ENCODE results near the gene ZKSCAN3.
"Not testable (repeated sequence)": the region's sequence is repeated elsewhere in the genome, so short reads cannot be mapped to it uniquely, and the experiment has no call there.

The ZKSCAN3 gene

DNA sequence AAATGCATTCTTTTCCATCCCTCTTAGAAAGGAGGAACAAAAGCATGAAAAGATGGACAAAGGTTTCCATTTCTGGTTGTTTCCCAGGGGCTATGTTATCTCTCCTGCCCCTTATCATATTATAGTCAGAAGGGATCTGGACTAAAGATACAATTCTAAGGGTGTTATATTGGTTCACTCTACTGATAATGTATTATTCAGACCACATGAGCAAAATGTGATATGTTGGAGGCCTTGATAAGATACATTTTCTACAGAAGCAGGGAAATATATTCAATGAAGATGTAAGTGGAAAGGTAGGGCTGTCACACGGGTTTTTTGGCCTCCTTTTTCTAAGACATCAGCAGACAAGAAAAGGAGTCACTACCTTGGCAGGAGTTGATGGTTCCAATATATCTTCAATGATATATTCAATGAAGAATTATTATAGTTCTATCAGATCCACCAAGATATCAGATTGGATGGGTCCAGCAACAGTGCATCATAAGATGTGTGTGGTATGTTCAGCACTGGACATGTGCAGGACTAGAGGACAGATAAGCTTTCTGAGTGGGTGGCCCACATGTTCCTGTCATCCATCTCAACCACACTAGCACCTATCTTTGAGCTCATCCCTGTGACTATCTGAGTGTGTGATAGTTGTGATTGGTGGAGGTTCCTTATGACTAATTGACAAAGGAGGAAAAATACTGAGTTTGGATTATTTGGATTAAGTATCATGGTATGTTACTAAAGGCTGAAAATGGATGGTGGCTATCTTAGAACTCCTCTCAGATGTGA, 5.7 kb upstream of the ZKSCAN3 start:
- no peak for DNase-seq

DNA sequence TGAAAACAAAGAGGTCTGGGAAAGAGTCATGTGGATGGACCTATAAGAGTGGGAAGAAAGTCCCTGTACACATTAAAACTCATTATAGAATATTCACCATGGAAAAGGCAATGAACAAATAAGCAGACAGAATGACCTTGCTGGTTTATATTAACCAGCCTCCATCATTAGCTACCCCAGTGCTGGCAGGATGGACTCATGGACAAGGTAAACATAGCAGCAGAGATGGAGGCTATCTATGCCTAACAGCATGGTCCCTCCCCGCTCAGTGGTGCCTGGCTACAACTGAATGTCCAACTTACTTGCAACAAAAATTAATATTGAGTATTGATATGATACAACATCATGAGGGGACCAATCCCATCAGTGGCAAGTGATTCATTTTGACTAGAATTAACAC, 4.5 kb upstream of the ZKSCAN3 start:
- DNase-seq, result no peak

DNA sequence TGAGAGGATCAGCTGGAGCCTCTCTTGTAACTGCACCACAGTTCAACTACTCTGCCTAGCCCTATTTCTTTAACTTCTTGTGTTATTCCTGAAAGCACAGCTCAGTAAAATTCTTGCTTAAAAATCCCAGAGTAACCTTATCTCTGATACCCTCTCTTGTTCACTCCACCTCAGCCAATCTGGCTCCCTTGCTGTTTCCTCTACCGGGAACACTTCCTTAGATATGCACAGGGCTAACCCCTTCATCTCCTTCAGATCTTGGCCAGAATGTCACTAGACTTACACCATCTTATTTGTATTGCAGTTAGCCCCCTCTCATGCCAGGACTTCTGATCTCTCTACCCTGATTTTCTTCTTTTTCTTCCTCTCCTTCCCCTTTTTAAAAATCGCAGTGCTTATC, 2.6 kb upstream of the ZKSCAN3 start:
- no peak for DNase-seq

DNA sequence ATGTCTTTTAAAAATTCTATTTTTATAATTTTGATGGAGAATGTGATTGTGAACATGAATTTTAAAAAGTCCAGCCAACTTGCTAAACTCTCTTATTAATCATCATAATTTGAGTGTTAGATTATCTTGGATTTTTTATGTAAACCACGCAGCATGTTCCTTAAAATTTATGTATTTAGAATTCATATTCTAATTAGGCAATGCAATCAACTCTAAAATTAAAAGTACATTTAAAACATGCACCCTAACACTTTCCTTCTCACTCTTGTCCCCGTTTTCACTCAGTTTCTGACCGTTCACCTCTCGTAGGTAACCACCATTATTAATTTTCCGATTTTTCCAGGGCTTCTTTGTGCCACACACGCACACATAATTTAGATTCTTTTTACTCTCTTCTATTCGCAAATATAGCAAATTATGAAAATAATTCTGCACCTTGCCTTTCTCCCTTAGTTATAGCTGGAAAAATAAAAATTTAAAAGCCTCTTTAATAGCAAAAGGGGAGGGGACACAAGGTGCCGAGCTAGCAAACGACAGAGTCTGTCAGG, 329 bp upstream of the ZKSCAN3 start:
- DNase-seq, result no peak

DNA sequence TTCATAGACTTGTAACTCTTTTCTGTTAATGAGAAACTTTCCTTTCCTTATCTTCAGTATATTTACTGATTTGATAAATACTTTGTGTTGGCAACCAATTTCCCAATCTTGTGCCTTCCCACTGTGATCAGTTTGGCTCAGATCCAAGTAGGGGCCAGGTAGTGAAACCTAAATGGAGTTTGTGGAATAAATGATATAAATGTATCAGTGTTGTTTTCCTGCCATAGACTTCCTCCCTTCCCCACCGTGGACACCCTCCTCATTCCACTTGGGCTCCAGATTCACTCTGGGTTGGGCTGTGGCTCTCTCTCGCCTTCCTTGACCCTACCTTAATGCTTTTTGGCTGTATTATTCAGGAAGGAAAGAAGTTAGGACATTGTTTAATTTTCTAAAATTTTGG, 1.3 kb downstream of the ZKSCAN3 start:
- DNase-seq, result no peak

DNA sequence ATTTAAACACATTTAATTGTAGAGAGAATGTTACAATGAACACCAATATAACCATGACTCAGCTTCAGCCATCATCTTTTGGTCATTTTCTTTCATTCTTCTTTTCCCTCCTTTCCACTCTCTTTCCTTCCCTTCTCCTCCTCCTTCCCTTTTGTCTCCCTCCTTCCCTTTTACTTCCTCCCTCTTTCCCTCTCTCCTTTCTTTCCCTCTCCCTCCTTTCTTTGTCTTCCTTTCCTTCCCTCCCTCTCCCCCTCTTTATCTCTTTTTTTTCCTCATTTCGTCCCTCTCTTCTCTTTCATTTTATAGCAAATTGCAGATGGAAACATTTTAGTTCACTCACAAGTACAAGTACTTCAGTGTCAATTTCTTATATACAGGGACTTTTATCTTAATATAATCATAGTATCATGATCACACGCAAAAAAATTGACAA, 1.8 kb downstream of the ZKSCAN3 start:
- DNase-seq, result no peak

DNA sequence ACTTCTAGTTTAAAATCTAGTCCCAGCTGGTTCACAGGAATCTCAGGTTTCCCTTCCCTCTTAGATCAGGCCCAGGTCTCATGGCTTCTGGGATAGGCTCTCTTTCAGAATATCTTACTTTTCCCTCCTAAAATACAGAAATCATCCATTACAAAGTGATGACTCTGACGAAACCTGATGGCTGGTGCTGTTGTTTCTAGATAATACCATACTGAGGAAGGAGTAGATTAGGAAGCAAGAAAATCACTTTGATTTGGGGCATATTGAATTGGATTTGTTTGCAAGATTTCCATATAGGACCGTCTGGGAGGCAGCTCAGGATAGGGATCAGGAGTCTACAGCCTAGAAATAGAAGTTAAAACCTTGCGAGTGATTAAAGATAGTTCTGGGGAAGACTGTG, 3.6 kb downstream of the ZKSCAN3 start:
- DNase-seq, result no peak

DNA sequence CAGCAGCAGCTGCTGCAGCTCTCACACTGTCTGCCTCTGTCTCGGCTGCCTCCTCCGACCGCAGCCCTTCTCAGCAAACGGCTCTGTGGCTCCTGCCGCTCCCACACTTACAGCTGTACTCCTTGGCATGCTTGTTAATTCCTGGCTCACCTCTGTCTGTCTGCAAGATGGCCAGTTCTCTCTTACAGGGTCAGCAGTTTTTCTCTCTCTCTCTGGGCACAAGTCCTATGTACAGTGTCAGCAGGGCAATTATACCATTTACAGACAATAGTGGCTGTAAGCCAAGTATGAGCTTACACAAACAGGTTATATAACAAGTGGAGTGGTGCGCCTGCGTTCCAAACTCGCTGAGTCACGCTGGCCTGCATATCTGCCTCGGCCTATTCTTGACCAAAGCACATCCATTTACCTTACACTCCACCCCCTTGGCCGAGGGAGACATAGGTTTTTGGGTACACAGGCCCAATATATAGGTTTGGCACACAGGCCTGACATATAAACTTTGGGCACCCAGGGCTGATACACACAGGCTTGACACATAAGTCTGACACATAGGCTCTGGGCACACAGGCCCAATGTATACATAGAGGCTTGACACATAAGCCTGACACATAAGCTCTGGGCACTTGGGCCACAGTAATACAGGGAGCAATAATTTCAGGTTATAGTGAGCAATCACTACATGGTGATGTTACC, 4.4 kb downstream of the ZKSCAN3 start:
- peak; percentile 36 for DNase-seq

DNA sequence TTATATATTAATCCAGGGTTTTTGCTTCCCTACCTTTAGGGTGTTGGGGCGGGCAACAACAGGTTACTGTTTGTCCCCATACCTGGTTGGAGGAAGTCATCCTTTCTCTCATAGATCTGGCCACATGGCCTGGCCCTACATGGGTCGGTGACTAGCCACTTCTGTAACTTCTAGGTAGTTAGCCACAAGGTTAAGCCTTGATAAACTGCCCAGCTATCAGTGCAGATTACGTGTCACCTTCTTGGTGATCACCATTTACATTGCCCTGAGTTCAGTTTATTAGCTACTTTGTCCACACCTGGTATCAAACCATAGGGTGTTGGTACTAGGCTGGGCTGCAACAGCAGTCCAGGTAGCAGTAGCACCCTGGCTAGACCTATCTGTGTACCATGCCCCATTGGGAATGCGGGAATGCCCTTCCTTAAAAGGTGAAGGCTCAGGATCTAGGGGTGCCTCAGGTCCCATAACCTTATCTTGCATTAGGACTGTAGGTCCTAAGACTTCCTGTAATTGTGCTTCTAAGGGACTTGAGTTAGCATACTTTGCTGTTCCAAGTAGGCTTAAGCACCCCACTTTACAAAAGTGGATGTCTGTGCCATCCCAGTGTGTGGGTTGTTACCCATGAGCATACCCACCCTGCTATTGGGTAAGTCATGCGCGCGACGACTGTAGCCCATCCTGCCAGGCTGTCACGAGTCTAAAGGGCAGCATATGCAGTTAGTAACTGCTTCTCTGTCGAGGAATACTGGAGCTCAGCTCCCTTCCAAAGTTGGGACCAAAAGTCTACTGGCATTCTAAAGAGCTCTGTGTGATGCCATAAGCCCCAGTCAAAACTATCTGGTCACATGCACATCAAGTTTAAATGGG, 5.2 kb downstream of the ZKSCAN3 start:
- no peak for DNase-seq

DNA sequence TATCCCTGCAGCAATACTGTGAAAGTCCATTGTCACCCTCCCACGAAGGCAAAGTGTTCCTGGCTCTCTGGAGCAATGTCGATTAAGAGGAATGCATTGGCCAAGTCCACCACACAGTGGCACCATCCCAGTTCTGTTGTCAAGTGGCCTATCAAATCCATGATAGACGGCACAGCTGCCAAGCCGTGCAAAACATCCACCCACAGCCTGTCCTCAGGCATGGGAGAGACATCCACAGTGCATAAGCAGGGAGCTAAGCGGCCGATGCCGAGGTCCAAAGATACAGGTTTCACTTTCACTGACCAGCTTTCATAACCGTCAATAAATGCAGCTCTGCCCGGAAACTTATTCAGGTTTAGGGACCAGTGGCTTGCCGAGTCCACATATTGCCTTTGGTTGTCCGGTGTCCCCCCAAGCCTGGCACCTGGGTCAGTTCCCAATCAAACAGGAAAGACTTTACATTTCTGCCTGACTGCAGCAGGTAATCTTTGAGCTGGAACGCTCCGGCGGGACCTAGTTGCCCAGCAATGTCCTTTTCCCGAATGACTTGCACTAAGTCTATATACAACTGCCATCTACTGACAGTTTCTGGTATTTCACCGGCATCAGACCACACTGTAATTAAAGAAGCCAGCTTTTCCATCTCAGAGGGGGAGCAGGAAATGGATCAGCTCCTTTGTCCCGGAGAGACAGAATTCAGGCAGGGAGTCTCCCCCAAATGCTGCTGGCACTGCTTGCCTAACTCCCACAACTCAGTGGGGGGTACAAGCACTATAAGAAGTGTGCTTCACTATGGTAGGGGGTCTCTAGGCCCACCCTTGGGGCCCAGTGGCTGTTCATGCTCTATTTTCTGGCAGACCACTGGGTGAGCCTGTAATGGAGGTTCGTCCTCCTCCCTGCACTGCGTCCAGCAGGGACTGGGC, 6.3 kb downstream of the ZKSCAN3 start:
- peak; percentile 70 for DNase-seq

DNA sequence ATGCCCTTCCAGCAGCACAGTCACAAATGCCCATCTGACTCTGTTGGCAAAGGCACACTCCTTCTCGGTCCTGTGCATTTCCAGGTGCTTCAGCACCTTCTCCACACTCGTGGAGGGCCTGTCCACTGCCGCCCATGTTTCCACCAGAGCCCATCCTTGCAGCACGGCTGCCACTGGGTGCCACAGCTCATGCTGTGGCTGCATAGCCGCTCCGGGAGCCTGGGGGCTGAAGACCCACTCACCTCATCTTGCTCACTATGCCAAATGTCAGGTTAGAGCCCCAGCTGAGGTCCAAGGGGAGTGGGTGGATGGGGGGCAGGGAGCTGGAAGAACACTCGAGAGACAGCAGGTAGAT, 6.9 kb downstream of the ZKSCAN3 start:
- DNase-seq, result no peak

DNA sequence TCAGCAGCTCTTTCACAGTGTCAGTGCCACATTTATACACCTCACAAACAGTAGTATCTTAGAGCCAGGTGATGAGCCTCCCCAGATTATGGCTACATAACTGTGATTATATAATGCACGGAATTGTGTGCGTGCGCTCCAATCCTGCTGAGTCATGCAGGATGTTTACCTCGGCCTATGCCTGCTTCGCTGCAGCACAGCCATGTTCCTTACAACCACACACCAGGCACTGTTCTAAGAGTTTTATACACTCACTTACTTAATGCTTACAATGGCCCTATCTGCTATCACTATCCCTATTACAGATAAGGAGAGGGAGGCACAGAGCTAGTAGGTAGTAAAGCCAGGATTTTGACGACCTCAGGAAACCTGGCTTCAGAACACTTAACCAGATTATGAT, 7.3 kb downstream of the ZKSCAN3 start:
- DNase-seq, result no peak

DNA sequence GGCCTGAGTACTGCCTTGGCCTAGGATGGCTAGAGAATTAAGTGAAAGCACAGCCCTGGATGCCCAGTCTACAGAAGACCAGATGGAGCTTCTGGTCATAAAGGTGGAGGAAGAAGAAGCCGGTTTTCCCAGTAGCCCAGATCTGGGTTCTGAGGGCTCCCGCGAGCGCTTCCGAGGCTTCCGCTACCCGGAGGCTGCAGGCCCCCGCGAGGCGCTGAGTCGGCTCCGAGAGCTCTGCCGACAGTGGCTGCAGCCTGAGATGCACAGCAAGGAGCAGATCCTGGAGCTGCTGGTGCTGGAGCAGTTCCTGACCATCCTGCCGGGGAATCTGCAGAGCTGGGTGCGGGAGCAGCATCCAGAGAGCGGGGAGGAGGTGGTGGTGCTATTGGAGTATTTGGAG, 9.8 kb downstream of the ZKSCAN3 start:
- DNase-seq, result not testable (repeated sequence)

DNA sequence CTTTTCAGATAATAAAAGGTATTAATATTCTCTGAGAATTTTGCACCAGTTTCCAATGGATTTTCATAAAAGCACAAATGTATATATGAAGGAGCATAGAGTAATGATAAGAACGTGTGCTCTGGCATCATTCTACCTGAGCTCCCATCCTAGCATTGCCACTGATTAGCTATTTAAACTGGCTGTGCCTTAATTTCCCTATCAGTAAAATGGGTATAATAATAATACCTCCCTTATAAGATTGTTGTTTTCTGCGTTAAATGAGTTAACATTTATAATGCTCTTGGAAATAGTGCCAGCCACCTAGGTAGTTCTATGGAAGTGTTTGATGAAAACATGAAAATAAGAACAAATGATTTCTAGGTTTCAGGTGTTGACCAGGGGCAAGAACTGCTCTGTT, 11.2 kb downstream of the ZKSCAN3 start:
- DNase-seq, result no peak

DNA sequence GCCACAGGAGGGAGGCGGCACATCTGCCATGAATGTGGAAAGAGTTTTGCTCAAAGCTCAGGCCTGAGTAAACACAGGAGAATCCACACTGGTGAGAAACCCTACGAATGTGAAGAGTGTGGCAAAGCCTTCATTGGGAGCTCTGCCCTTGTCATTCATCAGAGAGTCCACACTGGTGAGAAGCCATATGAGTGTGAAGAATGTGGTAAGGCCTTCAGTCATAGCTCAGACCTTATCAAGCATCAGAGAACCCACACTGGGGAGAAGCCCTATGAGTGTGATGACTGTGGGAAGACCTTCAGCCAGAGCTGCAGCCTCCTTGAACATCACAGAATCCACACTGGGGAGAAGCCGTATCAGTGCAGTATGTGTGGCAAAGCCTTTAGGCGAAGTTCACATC, 15.8 kb downstream of the ZKSCAN3 start:
- not testable (repeated sequence) for DNase-seq

DNA sequence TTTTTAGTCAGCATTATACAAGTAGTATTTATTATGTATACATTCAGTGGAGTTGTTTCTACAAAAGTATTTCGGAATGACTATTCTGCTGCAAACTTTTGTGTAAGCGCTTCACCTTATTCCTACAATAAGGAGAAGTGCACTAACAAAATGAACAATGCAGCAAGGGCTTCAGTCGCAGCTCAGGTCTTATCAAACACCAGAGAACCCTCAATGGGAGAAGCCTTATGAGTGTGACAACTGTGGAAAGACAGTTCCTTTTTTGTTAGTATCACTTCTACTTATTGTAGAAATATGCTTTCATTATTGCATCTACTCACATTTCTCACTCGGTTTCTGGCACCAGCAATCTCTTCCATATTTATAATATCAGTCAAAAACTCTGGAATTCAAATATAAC, 18.8 kb downstream of the ZKSCAN3 start:
- DNase-seq, result no peak

DNA sequence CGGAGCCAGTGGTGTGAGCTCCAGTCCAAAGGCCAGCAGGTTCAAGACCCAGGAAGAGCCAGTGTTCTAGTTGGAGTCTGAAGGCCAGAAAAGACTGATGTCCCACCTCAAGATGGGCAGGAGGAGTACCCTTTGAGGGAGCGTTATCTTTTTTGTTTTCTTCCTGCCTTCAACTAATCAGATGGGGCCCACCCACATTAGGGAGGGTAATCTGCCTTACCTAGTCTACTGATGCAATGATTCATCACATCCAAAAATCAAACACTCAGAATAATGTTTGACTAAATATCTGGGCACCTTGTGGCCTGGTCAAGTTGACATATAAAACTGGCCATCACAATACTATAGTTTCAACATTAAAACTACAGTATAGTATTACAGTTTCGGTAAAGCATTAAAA, 19.7 kb downstream of the ZKSCAN3 start:
- no peak for DNase-seq

DNA sequence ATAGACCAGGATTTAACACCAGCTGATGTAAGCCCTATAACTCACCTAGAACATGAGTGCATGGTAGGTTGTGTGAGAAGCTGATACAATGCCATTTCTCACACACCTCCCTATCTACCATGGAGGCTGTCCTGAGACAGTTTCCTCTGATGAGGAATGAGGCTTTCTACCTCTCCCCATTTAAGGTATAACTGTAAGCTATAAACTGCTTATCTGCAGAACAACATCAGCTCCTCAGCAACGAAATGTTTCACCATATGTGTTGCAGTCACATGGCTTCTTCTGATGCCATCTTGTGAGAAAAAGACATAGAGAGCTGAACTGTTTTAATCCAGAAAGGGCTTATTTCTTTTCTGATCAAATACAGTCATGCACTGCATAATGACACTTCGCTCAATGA, 20.7 kb downstream of the ZKSCAN3 start:
- DNase-seq, result no peak

DNA sequence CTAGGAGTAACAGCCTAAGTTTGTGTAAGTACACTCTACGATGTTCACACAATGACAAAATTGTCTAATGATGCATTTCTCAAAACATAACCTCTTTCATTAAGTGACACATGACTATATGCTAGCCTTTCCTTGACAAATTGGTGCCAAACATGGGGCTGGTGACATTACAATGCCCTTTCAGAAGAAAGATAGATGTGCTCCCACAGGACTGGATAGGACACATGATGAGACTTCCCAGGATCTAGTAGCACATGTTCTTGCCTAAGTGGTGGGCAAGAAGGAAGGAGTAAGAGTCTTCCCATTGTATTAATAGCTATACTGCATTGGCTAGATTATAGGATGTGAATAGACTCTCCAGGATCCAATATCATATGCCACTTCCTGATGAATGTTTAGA, 21.5 kb downstream of the ZKSCAN3 start:
- no peak for DNase-seq

DNA sequence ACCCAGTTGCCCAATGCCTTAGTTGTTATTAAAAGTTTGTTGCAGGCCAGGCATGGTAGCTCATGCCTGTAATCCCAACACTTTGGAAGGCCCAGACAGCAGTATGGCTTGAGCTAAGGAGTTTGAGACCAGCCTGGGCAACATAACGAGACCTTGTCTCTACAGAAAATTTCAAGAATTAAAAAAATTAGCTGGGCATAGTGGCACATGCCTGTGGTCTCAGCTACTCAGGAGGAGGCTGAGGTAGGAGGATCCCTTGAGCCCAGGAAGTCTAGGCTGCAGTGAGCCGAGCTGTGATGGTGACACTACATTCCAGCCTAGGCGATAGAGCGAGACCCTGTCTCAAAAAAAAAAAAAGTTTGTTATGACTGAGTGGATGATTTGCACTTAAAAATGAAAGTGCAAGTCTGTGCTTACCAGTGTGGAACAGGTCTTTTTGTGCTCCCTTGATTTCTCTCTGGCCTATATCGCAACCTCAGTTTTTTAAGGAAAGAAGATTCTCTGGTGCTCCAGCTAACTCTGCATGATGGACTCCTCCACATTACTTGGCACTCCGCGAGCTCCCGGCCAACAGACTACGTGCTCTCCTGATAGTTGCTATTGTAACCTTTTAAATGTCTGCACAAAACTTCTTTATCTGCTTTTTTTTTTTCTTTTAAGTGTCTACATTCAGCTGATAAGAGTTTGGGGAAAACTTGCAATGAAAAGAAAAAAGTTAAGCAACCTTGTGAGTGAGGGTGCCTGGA, 22.1 kb downstream of the ZKSCAN3 start:
- no peak for DNase-seq

DNA sequence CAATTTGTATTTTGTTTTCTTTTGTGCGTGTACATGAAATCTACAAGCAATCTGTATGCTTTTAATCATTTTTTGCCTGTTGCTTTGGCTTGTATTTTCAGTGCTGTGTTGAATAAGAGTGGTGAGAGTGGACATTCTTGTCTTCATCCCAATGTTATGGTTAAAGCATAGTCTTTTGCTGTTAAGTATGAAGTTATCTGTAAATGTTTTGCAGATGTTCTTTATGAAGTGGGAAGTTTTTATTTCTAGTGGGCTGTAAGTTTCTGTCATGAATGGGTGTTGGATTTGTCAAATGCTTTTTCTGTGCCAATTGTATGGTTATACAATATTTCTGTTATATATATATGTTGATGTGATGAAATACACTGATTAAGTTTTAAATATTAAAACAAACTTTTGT, 24.2 kb downstream of the ZKSCAN3 start:
- DNase-seq, result no peak

DNA sequence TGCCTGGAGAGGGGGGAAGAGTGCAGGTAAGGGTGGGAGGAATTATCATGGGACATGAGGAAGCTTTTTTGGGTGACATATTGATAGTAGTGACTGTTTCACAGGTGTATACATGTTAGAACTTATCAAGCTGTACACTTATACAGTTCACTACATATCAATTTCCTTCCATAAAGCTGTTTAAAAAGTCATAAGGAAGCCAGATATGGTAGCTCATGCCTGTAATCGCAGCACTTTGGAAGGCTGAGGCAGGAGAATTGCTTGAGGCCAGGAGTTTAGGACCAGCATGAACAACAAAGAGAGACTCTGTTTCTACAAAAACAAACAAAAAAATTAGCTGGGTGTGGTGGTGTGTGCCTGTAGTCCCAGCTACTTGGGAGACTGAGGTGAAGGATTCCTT, 28.1 kb downstream of the ZKSCAN3 start:
- DNase-seq, result no peak

Data from NCI-H1436 treated with DMSO at 0.1 percent for 48 hours (cell line).